Spleen (tissue), 7 donors: ENCODE data around the gene TENM4.

ENCODE experiments used
- POLR2A ChIP-seq, 3 donors: fragments of 450-650 bp; IDR thresholded peaks; one replicate each; pipeline ENCODE4 v1.5.1; 2017; ENCODE audit warnings: antibody characterized with exemption in 3 of 3, mild to moderate bottlenecking in 1 of 3
- POLR2AphosphoS5 ChIP-seq, 3 donors: sonication (generic); formaldehyde crosslinking; IDR thresholded peaks; one replicate each; pipeline ENCODE4 v1.5.1; 2017; ENCODE audit warnings: antibody characterized with exemption in 3 of 3
- TF ChIP-seq, protein P1 (sequence below), 11 experiments: fragments of 200-600 bp in 7 of 11; fragments of 450-650 bp in 4 of 11; sonication (generic) in 4 of 11; IDR thresholded peaks in 8 of 11; conservative IDR thresholded peaks in 3 of 11; 1 replicate in 7 of 11; 2 replicates in 4 of 11; pipeline versions ENCODE4 v1.4.0 to v1.8.0; 2016 to 2021; ENCODE audit warnings: antibody characterized with exemption in 11 of 11, inconsistent platforms in 4 of 11, mild to moderate bottlenecking in 1 of 11
- donor health status: DM: no; HTN: no; CAD: no; lungs with moderate emphysema.
- donor health status: DM: no; HTN: no; CAD: no.
- donor health status: DM: no; HTN: no; CAD: no.

DNA sequence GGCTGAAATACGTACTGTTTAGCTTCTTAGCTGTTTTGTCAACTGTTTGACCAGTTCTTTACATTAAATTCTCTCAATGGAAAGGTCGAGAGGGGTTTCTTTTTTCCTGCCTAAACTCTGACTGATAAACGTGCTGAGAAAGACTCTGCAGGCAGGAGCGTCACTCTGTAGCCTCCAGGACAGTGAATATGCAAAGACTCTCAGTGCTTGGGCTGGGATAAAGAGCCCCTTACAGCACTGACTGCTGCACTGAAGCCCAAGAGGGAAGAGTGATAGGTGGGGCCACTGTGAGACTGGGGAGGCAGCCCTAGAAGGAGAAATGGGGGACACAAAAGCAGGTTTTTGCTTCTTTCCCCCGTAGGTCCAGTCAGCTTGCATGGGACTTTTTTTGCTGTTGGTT is 213.5 kb downstream of the TENM4 start:
- TF ChIP-seq, protein P1, sequence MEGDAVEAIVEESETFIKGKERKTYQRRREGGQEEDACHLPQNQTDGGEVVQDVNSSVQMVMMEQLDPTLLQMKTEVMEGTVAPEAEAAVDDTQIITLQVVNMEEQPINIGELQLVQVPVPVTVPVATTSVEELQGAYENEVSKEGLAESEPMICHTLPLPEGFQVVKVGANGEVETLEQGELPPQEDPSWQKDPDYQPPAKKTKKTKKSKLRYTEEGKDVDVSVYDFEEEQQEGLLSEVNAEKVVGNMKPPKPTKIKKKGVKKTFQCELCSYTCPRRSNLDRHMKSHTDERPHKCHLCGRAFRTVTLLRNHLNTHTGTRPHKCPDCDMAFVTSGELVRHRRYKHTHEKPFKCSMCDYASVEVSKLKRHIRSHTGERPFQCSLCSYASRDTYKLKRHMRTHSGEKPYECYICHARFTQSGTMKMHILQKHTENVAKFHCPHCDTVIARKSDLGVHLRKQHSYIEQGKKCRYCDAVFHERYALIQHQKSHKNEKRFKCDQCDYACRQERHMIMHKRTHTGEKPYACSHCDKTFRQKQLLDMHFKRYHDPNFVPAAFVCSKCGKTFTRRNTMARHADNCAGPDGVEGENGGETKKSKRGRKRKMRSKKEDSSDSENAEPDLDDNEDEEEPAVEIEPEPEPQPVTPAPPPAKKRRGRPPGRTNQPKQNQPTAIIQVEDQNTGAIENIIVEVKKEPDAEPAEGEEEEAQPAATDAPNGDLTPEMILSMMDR (IDR thresholded peaks at IDR 0.05 in 8 of 11, conservative IDR thresholded peaks at IDR 0.05 in 3 of 11), result no peak
- TF ChIP-seq POLR2AphosphoS5 (IDR thresholded peaks at IDR 0.05) (no peak), POLR2A (IDR thresholded peaks at IDR 0.05) (no peak)
